Measurements from ENCODE around the gene TSC22D3.

DNA sequence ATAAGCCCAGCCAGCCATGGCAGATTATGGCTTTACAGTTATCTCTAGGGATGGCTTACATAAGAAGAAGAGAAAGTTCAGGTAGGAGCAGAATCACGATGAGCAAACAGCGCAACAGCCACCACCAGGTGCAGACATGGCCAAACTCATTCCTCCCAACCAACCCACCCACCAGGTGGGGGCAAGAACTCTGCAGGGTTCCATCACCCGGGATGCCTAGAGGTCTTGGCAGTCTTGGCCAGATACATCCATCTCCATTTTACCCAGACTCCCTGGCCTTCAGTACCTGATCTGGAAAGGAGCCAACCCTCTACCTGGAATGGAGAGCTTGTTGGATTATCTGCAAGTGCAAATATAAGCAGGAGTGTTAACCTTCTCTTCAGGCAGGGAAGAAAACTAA is 7.5 kb downstream of the TSC22D3 start:
- TF ChIP-seq, protein P1, sequence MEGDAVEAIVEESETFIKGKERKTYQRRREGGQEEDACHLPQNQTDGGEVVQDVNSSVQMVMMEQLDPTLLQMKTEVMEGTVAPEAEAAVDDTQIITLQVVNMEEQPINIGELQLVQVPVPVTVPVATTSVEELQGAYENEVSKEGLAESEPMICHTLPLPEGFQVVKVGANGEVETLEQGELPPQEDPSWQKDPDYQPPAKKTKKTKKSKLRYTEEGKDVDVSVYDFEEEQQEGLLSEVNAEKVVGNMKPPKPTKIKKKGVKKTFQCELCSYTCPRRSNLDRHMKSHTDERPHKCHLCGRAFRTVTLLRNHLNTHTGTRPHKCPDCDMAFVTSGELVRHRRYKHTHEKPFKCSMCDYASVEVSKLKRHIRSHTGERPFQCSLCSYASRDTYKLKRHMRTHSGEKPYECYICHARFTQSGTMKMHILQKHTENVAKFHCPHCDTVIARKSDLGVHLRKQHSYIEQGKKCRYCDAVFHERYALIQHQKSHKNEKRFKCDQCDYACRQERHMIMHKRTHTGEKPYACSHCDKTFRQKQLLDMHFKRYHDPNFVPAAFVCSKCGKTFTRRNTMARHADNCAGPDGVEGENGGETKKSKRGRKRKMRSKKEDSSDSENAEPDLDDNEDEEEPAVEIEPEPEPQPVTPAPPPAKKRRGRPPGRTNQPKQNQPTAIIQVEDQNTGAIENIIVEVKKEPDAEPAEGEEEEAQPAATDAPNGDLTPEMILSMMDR (conservative IDR thresholded peaks at IDR 0.05) = no peak
- no peak for TF ChIP-seq ZFX (IDR thresholded peaks at IDR 0.05)
